ENCODE data around the gene SLC38A2.

Gene SLC38A2

GRCh38 chr12:46368138-46368537 lies 4.4 kb downstream of the SLC38A2 start:
- Histone ChIP-seq H3K36me3 (ENCODE audit: control insufficient read depth in 2 of 2, insufficient read depth in 2 of 2, low read length in 2 of 2) (peaks cover 40 to 69% of the 10 kb centered on the region in 2 donors), H3K9ac (ENCODE audit: low read length in 2 of 2) (peak overlapping the region; percentile 13 to 80), H3K9me3 (ENCODE audit: control insufficient read depth in 2 of 2, low read length in 2 of 2) (no peaks in the 10 kb centered on the region)

GRCh38 chr12:46367351-46368029 lies 5.1 kb downstream of the SLC38A2 start:
- no peaks in the 10 kb centered on the region for H3K9me3 ChIP-seq (ENCODE audit: control insufficient read depth in 2 of 2, low read length in 2 of 2)
- no peaks in the 10 kb centered on the region for H3K27me3 ChIP-seq (ENCODE audit: control insufficient read depth in 1 of 2, insufficient read depth in 2 of 2, low read length in 2 of 2)
- peaks cover 38% of the 10 kb centered on the region for H3K4me1 ChIP-seq (ENCODE audit: control insufficient read depth, insufficient read depth, low read length)
- no peak overlapping the region for H3K27ac ChIP-seq (ENCODE audit: low read length)
- peak overlapping the region; percentile 41 to 94 for H3K4me3 ChIP-seq (ENCODE audit: low read length in 2 of 2)
- H3K9ac ChIP-seq (ENCODE audit: low read length in 2 of 2): peak overlapping the region; percentile 13 to 80
- peaks cover 44 to 74% of the 10 kb centered on the region in 2 donors for H3K36me3 ChIP-seq (ENCODE audit: control insufficient read depth in 2 of 2, insufficient read depth in 2 of 2, low read length in 2 of 2)

More at GRCh38 chr12:46368138-46368537, 4.4 kb downstream of the SLC38A2 start:
- Histone ChIP-seq H3K27ac (ENCODE audit: low read length) (no peak overlapping the region), H3K27me3 (ENCODE audit: control insufficient read depth in 1 of 2, insufficient read depth in 2 of 2, low read length in 2 of 2) (no peaks in the 10 kb centered on the region), H3K4me3 (ENCODE audit: low read length in 2 of 2) (peak overlapping the region; percentile 41 to 94), H3K4me1 (ENCODE audit: control insufficient read depth, insufficient read depth, low read length) (peaks cover 37% of the 10 kb centered on the region)

GRCh38 chr12:46366771-46367170 lies 5.8 kb downstream of the SLC38A2 start:
- Histone ChIP-seq H3K9me3 (ENCODE audit: control insufficient read depth in 2 of 2, low read length in 2 of 2) (no peaks in the 10 kb centered on the region), H3K36me3 (ENCODE audit: control insufficient read depth in 2 of 2, insufficient read depth in 2 of 2, low read length in 2 of 2) (peaks cover 50 to 80% of the 10 kb centered on the region in 2 donors), H3K9ac (ENCODE audit: low read length in 2 of 2) (no peak overlapping the region), H3K4me1 (ENCODE audit: control insufficient read depth, insufficient read depth, low read length) (peaks cover 38% of the 10 kb centered on the region), H3K27me3 (ENCODE audit: control insufficient read depth in 1 of 2, insufficient read depth in 2 of 2, low read length in 2 of 2) (no peaks in the 10 kb centered on the region), H3K4me3 (ENCODE audit: low read length in 2 of 2) (peak overlapping the region in 1 of 2 donors; percentile 41), H3K27ac (ENCODE audit: low read length) (no peak overlapping the region)

- Histone ChIP-seq H3K36me3 (ENCODE audit: control insufficient read depth in 2 of 2, insufficient read depth in 2 of 2, low read length in 2 of 2) (peaks cover 56 to 86% of the 10 kb centered on the region in 2 donors), H3K27me3 (ENCODE audit: control insufficient read depth in 1 of 2, insufficient read depth in 2 of 2, low read length in 2 of 2) (no peaks in the 10 kb centered on the region), H3K4me3 (ENCODE audit: low read length in 2 of 2) (peak overlapping the region in 1 of 2 donors; percentile 26), H3K9me3 (ENCODE audit: control insufficient read depth in 2 of 2, low read length in 2 of 2) (no peaks in the 10 kb centered on the region), H3K9ac (ENCODE audit: low read length in 2 of 2) (no peak overlapping the region), H3K4me1 (ENCODE audit: control insufficient read depth, insufficient read depth, low read length) (peaks cover 38% of the 10 kb centered on the region), H3K27ac (ENCODE audit: low read length) (no peak overlapping the region)
Observed at GRCh38 chr12:46365951-46366379, 6.6 kb downstream of the SLC38A2 start.

- Histone ChIP-seq H3K9me3 (ENCODE audit: control insufficient read depth in 2 of 2, low read length in 2 of 2) (no peaks in the 10 kb centered on the region), H3K4me1 (ENCODE audit: control insufficient read depth, insufficient read depth, low read length) (peaks cover 36% of the 10 kb centered on the region), H3K9ac (ENCODE audit: low read length in 2 of 2) (no peak overlapping the region), H3K27ac (ENCODE audit: low read length) (no peak overlapping the region), H3K27me3 (ENCODE audit: control insufficient read depth in 1 of 2, insufficient read depth in 2 of 2, low read length in 2 of 2) (no peaks in the 10 kb centered on the region), H3K4me3 (ENCODE audit: low read length in 2 of 2) (no peak overlapping the region), H3K36me3 (ENCODE audit: control insufficient read depth in 2 of 2, insufficient read depth in 2 of 2, low read length in 2 of 2) (peaks cover 61 to 88% of the 10 kb centered on the region in 2 donors)
Observed at GRCh38 chr12:46364777-46365580, 7.6 kb downstream of the SLC38A2 start.

GRCh38 chr12:46364300-46364696 lies 8.3 kb downstream of the SLC38A2 start:
- H3K27me3 ChIP-seq (ENCODE audit: control insufficient read depth in 1 of 2, insufficient read depth in 2 of 2, low read length in 2 of 2): no peaks in the 10 kb centered on the region
- H3K9me3 ChIP-seq (ENCODE audit: control insufficient read depth in 2 of 2, low read length in 2 of 2): no peaks in the 10 kb centered on the region
- H3K4me1 ChIP-seq (ENCODE audit: control insufficient read depth, insufficient read depth, low read length): peaks cover 30% of the 10 kb centered on the region
- H3K27ac ChIP-seq (ENCODE audit: low read length): no peak overlapping the region
- no peak overlapping the region for H3K4me3 ChIP-seq (ENCODE audit: low read length in 2 of 2)
- no peak overlapping the region for H3K9ac ChIP-seq (ENCODE audit: low read length in 2 of 2)
- peaks cover 62 to 90% of the 10 kb centered on the region in 2 donors for H3K36me3 ChIP-seq (ENCODE audit: control insufficient read depth in 2 of 2, insufficient read depth in 2 of 2, low read length in 2 of 2)

GRCh38 chr12:46363582-46364299 lies 8.8 kb downstream of the SLC38A2 start:
- Histone ChIP-seq H3K9ac (ENCODE audit: low read length in 2 of 2) (no peak overlapping the region), H3K9me3 (ENCODE audit: control insufficient read depth in 2 of 2, low read length in 2 of 2) (no peaks in the 10 kb centered on the region), H3K27me3 (ENCODE audit: control insufficient read depth in 1 of 2, insufficient read depth in 2 of 2, low read length in 2 of 2) (no peaks in the 10 kb centered on the region), H3K27ac (ENCODE audit: low read length) (no peak overlapping the region), H3K4me3 (ENCODE audit: low read length in 2 of 2) (no peak overlapping the region), H3K36me3 (ENCODE audit: control insufficient read depth in 2 of 2, insufficient read depth in 2 of 2, low read length in 2 of 2) (peaks cover 59 to 88% of the 10 kb centered on the region in 2 donors), H3K4me1 (ENCODE audit: control insufficient read depth, insufficient read depth, low read length) (peaks cover 26% of the 10 kb centered on the region)

- H3K9me3 ChIP-seq (ENCODE audit: control insufficient read depth in 2 of 2, low read length in 2 of 2): no peaks in the 10 kb centered on the region
- H3K4me1 ChIP-seq (ENCODE audit: control insufficient read depth, insufficient read depth, low read length): peaks cover 24% of the 10 kb centered on the region
- no peak overlapping the region for H3K4me3 ChIP-seq (ENCODE audit: low read length in 2 of 2)
- H3K27ac ChIP-seq (ENCODE audit: low read length): no peak overlapping the region
- H3K36me3 ChIP-seq (ENCODE audit: control insufficient read depth in 2 of 2, insufficient read depth in 2 of 2, low read length in 2 of 2): peaks cover 57 to 85% of the 10 kb centered on the region in 2 donors
- no peaks in the 10 kb centered on the region for H3K27me3 ChIP-seq (ENCODE audit: control insufficient read depth in 1 of 2, insufficient read depth in 2 of 2, low read length in 2 of 2)
- H3K9ac ChIP-seq (ENCODE audit: low read length in 2 of 2): no peak overlapping the region
Observed at GRCh38 chr12:46362895-46363581, 9.5 kb downstream of the SLC38A2 start.

GRCh38 chr12:46361667-46362034 lies 10.9 kb downstream of the SLC38A2 start:
- H3K4me1 ChIP-seq (ENCODE audit: control insufficient read depth, insufficient read depth, low read length): peaks cover 15% of the 10 kb centered on the region
- H3K27me3 ChIP-seq (ENCODE audit: control insufficient read depth in 1 of 2, insufficient read depth in 2 of 2, low read length in 2 of 2): no peaks in the 10 kb centered on the region
- no peak overlapping the region for H3K4me3 ChIP-seq (ENCODE audit: low read length in 2 of 2)
- H3K9ac ChIP-seq (ENCODE audit: low read length in 2 of 2): no peak overlapping the region
- no peaks in the 10 kb centered on the region for H3K9me3 ChIP-seq (ENCODE audit: control insufficient read depth in 2 of 2, low read length in 2 of 2)
- no peak overlapping the region for H3K27ac ChIP-seq (ENCODE audit: low read length)
- H3K36me3 ChIP-seq (ENCODE audit: control insufficient read depth in 2 of 2, insufficient read depth in 2 of 2, low read length in 2 of 2): peaks cover 47 to 71% of the 10 kb centered on the region in 2 donors
